AG04450 (cell line): ENCODE results near the gene KLK6. TPM values are rescaled to one million over a fixed set of nuclear protein-coding genes. Genes with fewer than 3 reads are reported as not detected.

Source experiments
- CTCF ChIA-PET: fragments of 300-600, 350-600 bp; formaldehyde crosslinking; extraction: SDS; loops from one replicate; lab custom pipeline; 2022; ENCODE audit warnings: antibody characterized with exemption, inconsistent platforms; lab: Charles Lee
- POLR2A ChIA-PET: fragments of 350-600 bp; formaldehyde crosslinking; extraction: SDS; loops from one replicate; lab custom pipeline; 2021; ENCODE audit warnings: antibody characterized with exemption, inconsistent platforms; lab: Yijun Ruan, JAX
- DNase-seq: peaks from one replicate; pipeline ENCODE4 v3.0.0-alpha.2; 2011; ENCODE audit warnings: low read depth, low spot score
- H3K27ac ChIP-seq: one replicate; pipeline ENCODE4 v1.5.1; 2012; ENCODE audit warnings: low read depth, low read length, control low read depth
- H3K27me3 ChIP-seq: one replicate; pipeline ENCODE4 v1.6.0; 2012; ENCODE audit warnings: low read length; ENCODE audit not compliant: control insufficient read depth, insufficient read depth
- H3K4me3 ChIP-seq: 2 replicates; pipeline ENCODE4 v1.5.1; 2011; ENCODE audit warnings: mild to moderate bottlenecking, low read depth, low read length, control low read depth
- H3K9me3 ChIP-seq: 2 replicates; pipeline ENCODE4 v1.5.1; 2012; ENCODE audit warnings: low read length; ENCODE audit not compliant: control insufficient read depth, insufficient read depth
- polyA plus RNA-seq: library from polyadenylated mRNA; depleted of rRNA; stranded (reverse); fragments of >200 nt; gene quantifications from 2 replicates; pipeline ENCODE4 v1.2.3, GENCODE V29; 2011
- TF ChIP-seq, protein P1 (sequence below): IDR thresholded peaks from 2 replicates; pipeline ENCODE4 v1.5.1; 2011; ENCODE audit warnings: low read depth, low read length, control low read depth, inconsistent platforms

The KLK6 gene
- polyA plus RNA-seq, 1 experiment, result not detected

DNA sequence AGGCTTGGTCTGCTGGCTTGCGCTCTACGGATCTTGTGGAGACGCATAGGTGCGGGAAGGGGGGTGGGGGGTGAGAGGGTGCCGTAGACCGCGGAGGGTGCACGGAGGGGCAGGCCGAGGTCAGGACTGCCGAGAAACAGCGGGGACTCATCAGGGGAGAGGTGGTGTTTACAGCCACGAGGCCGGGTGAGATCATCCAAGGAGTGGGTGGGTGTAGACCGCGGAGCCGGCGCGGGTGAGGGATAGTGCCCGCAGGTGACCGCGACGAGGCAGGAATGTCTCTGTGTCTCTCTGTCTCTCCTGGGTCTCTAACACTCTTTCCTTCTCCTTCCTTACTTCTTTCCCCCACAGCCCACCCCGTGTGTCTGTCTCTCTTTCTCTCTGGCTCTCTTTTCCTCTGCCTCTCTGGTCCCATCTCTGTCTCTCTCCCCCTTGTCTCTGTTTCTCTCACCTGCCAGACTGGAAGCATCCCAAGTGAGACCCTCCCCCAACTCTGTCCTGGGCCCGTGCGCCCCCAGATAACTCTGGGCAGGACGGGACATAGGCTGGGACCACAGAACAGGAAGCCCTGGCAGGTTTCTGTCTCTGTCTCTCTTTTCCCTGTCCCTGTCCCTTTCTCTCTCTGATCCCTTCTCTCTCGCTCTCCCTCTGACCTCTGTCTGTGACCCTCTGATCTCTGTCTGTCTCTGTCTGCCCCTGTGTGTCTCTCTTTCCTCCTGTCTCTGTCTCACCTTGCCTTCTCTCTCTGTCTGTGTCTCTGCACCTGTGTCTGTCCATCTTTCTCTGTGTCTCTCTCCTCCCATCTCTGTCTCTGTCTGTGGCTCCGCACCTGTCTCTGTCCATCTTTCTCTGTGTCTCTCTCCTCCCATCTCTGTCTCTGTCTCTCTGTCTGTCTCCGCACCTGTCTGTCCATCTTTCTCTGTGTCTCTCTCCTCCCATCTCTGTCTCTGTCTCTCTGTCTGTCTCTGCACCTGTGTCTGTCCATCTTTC, 56.4 kb downstream of the KLK6 start:
- DNase-seq, result no peak
- Histone ChIP-seq H3K4me3 (no peak overlapping the region), H3K27ac (no peak overlapping the region), H3K27me3 (peaks cover 11% of the 10 kb centered on the region), H3K9me3 (peaks cover 4% of the 10 kb centered on the region; the same call in 1 of the 2 replicates)
- CTCF ChIA-PET, result interaction anchor here (1.0 kb wide), 1 partner anchor 8 kb away, joined by 3 read pairs; no protein-coding TSS in a partner anchor
- POLR2A ChIA-PET, result no interaction called here
- TF ChIP-seq, protein P1, sequence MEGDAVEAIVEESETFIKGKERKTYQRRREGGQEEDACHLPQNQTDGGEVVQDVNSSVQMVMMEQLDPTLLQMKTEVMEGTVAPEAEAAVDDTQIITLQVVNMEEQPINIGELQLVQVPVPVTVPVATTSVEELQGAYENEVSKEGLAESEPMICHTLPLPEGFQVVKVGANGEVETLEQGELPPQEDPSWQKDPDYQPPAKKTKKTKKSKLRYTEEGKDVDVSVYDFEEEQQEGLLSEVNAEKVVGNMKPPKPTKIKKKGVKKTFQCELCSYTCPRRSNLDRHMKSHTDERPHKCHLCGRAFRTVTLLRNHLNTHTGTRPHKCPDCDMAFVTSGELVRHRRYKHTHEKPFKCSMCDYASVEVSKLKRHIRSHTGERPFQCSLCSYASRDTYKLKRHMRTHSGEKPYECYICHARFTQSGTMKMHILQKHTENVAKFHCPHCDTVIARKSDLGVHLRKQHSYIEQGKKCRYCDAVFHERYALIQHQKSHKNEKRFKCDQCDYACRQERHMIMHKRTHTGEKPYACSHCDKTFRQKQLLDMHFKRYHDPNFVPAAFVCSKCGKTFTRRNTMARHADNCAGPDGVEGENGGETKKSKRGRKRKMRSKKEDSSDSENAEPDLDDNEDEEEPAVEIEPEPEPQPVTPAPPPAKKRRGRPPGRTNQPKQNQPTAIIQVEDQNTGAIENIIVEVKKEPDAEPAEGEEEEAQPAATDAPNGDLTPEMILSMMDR, result no peak

DNA sequence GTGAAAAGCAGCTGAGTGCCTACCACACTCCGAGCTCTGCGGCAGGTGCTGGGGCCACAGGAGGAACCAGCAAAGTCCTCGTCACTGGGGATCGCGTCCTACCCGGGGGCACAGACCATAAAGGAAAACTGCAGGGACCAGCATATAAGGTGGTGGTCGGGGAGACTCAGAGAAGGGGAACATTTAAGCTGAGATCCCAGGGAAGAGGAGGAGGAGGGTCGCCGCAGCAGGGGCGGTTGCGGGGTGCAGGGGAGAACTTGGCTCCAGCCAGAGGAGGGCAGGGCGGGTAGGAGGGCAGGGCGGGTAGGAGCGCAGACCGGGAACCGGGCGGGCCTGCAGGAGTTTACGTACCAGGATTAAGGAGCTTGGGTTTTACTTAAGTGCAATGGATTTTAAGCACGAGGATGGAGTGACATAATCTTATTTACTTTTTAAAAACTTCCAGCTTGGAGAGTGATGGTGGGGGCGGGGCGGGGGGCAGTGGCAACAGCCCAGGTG, 57.2 kb downstream of the KLK6 start:
- H3K9me3 ChIP-seq, result peaks cover 4% of the 10 kb centered on the region; the same call in 1 of the 2 replicates
- no peak overlapping the region for H3K4me3 ChIP-seq
- no peak overlapping the region for H3K27ac ChIP-seq
- CTCF ChIA-PET, result interaction anchor here (1.0 kb wide), 1 partner anchor 9 kb away, joined by 3 read pairs; no protein-coding TSS in a partner anchor
- peaks cover 11% of the 10 kb centered on the region for H3K27me3 ChIP-seq
- TF ChIP-seq, protein P1, result no peak
- DNase-seq, result no peak
- POLR2A ChIA-PET, result no interaction called here

DNA sequence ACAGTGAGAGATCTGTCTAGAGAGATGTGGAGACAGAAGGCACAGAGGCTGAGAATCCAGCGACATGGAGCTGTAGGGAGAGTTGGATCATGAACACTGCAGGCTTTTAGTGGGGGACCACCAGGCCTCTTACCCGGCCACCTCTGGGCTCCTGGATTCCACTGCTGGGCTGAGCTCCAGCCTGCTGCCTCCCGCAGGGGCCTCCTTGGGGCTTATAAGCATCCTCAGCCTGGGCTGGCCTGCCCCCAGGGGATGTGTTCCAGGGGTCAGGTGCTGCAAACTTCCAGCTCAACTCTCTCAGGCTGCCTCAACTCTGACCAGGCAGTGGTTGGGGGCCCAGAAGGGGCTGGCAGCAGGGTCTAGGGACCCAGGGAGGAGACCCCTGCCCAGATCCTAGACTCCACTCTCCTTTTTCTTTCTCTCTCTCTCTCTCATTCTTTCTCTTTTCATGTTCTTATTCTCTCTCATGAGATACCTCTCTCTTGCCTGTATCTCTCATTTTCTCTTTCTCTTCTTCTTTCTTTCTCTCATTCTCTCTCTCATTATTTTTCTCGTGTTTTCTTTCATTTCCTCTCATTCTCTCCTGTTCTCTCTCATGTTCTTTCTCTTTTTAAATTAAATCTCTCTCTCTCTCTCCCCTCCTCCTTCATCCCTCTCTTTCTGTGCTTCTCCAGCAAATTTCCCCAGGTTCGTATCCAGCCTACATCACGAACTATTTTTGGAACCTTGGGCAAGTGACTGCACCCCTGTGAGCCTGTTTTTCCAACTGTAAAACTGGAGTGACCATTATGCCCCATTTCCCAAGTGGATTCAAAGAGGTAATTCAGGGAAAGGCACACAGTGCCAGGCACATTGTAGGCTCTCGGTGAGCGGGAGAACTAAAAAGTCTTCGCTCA, 57.9 kb downstream of the KLK6 start, which contains the start of gene KLK4:
Gene KLK4, minus strand, starts transcription at position 190 of the 896 bp plus-strand sequence. CDS start 657 bp downstream, outside the sequence.
- TF ChIP-seq, protein P1, result no peak
- Histone ChIP-seq H3K27ac (no peak within 1 kb of the TSS), H3K4me3 (no peak within 1 kb of the TSS), H3K9me3 (peaks cover 4% of the 10 kb centered on the region; the same call in 1 of the 2 replicates), H3K27me3 (peaks cover 11% of the 10 kb centered on the region)
- POLR2A ChIA-PET, result interaction anchor here (0.6 kb wide), 1 partner anchor 246 kb away, joined by 4 read pairs; no protein-coding TSS in a partner anchor
- CTCF ChIA-PET, result interaction anchor here (1.0 kb wide), 1 partner anchor 10 kb away, joined by 3 read pairs; no protein-coding TSS in a partner anchor
- no peak for DNase-seq

DNA sequence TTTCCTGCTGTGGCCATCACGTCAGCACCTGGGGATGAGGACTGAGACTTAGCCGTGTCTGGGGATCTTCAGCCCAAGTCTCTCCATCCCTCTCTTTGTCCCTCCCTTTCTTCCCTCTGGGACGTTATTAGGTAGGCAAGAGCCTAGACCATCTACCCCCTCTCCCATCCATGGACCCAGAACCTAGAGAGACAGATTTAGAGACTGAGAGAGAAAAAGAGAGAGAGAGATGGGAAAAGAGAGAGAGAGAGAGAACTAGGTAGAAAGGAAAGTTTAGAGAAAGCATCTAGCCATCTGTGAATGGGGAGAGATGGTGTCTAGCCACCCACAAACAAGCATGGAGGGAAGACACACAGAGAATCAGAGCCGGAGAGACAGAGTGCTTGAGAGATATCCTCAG, 58.7 kb downstream of the KLK6 start:
- no peak for DNase-seq
- H3K27me3 ChIP-seq, result peaks cover 11% of the 10 kb centered on the region
- H3K9me3 ChIP-seq, result peaks cover 4% of the 10 kb centered on the region; the same call in 1 of the 2 replicates
- H3K4me3 ChIP-seq, result no peak overlapping the region
- ChIA-PET CTCF (interaction anchor here (2.3 kb wide), 1 partner anchor 11 kb away, joined by 6 read pairs; no protein-coding TSS in a partner anchor), POLR2A (no interaction called here)
- TF ChIP-seq, protein P1, result no peak
- no peak overlapping the region for H3K27ac ChIP-seq
